Measurements from ENCODE around the gene NEDD4L.
"Not testable (repeated sequence)": the region's sequence is repeated elsewhere in the genome, so short reads cannot be mapped to it uniquely, and the experiment has no call there.

The NEDD4L gene

DNA sequence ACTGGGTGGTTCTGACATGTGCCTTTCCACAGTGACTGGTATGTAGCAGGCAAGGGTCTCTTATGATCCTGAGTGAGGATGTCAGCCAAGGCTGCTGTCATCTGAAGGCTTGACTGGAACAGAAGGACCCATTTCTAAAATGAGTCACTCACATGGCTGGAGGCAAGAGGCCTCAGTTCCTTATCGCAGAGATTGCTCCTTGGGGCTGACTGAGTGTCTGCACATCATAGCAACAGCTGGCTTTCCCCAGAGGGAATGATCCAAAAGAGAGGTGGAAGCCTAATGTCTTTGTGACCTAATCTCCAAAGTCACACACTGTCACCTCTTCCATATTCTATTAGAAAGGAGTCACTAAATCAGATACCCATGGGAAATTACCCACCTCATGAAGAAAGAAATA is 114.0 kb downstream of the NEDD4L start:
- no peak for DNase-seq

DNA sequence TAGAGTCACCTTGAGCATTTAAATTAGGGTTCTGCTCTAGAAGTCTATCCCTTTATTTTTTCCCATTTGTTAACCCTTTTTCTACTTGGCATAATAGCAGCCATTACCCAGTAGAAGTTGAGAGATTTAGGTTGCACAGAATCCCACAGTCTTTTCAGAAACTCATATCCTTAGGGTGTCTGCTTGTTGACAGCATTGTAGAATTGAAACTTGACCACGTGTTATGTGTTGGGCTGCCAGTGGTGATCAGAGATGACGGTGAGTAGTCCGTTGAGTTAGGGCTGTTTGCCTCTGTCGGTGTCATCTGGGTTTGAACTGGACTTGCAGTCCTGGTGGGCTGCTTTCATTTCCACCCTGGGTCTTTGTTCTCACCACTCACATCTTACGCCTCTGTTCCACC is 114.4 kb downstream of the NEDD4L start:
- no peak for DNase-seq

- peak; percentile 14 for DNase-seq
Observed at GRCh38 chr18:58161659-58162058, 117.6 kb downstream of the NEDD4L start.

DNA sequence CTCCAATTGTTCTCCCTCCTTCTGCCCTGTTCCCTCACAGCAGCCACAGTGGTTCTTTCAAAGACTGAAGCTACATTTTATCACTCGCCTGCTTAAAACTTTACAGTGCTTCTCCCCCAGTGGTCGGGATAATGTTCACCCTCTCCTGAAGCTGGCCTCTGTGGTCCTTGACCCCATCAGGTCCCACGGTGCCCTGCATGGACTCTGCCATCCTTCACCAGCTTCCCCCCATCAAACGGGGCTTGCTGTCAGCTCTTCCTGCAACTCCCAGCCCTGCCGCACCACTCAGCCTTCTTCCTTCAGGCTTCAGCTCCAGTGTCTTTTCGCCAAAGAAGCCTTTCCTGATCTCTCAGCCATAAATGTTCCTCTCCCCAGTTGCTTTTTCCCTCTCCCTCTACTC is 118.1 kb downstream of the NEDD4L start:
- no peak for DNase-seq

- no peak for DNase-seq
Observed at GRCh38 chr18:58163004-58163590, 119.1 kb downstream of the NEDD4L start.

DNA sequence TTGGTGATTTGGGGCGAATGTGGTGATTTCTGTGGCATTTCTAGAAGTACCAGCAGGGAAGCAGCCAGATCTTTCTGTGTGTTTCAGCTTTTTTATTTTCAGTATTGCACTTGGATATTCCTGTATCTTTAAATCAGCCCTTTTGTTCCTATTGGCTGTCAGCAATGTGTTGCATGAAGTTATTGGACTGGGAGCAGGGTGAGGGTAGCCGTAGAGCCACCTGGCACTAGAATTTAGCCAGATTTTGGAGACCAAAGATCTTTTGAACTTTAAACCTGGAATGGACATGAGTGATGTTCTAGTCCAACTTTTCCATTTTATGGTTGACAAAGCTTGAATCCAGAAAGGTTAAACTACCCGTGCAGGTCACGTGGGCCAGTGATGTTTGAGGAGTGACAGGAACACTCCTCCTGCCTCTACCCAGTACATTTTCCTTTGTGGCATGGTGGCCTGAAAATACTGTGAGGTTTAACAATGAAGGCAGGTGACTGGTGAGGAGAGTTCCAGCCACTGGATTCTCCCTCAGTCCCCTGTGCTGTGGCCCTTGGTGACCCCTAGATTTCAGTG is 122.3 kb downstream of the NEDD4L start:
- DNase-seq: no peak

GRCh38 chr18:58167073-58167472 is 123.0 kb downstream of the NEDD4L start:
- DNase-seq: no peak

DNA sequence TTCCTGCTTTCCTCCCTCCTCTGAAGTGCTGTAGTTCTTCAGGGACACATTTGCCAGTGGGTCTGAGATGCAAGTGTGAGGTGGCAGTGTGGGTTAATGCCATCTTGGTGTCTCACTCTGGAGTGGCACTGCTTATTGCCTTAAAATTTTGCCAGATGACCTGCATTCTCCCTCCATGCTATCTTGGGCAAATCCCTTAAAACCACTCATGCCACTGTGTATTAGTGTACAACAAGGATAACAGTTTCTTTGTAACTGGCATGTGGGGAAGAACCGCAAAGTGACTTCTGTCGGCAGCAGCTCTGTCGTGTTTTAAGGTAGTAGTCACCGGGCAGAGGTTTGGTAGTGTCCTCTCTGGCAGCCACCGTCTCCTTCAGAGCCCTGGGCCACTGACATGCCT is 124.2 kb downstream of the NEDD4L start:
- no peak for DNase-seq

DNA sequence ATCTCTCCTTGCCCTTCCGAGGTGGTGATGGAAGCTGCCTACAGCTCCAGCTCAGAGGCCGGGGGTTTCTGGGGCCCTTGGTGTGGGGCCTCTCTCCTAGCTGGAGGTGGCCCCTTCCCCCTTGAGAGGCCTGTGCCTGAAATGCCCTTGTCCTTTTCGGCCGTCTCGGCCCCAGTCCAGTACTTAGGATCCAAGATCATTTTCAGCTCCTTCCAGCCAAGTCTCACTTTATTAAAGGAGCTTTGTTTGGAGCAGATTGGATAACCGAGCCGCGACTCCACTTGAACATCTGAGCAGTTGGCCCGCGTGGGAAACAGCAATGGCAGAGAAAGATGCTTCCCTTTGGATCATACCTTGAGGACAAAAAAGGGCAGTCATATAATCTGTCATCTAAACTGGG is 125.0 kb downstream of the NEDD4L start:
- DNase-seq: no peak

DNA sequence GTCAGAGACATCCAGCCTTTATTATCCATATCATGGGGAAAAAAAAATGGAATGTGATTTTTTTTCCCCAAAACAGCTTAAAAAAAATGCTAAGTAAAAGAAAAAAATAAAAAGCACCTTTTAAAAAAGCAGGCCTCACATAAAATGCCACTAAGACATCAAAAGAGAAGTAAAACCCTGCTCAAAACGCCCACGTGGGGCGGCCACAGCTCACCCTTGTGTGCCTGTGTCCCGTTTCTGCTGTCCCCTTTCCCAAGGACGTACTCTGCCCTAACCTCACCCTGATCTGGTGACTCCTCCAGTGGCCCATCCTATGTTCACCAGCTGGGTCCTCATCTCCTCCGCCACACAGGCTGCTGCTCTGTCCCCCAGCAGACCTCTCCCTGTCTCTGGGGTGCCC is 125.4 kb downstream of the NEDD4L start:
- DNase-seq: no peak

DNA sequence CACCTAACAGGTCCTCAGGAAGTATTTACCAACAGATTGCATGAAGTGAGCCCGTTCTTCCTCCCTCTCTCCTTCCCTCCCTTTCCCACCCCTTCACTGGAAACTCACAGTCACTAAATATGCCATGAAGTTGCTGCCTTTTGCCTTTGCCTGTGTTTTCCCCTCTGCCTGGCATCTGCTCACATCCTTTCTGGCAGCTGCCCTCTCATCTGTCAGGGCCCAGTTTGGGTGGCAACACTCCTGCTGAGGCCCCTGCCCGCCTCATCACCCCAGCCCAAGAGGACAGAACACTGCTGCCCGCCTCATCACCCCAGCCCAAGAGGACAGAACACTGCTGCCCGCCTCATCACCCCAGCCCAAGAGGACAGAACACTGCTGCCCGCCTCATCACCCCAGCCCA is 126.0 kb downstream of the NEDD4L start:
- DNase-seq: not testable (repeated sequence)

GRCh38 chr18:58172031-58172430 is 128.0 kb downstream of the NEDD4L start:
- DNase-seq: no peak

DNA sequence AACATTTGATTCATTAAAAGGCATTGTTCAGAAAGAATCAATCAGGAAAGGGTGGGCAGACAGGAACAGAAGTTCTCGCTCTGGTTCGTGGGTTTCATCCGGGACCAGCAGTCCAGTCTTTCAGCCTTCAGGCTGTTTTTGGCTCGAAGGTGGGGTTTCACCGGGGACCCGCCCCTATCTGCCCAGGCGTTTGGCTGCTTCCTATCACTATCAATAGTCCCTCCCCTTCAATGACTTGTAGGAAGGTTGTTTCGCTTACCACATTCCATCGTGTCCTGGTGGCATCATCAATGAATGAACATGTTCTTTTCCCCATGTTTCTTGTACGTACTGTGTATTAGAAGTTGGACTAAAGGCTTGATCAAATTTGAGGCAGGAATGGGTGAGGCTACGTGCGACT is 130.3 kb downstream of the NEDD4L start:
- DNase-seq: no peak

DNA sequence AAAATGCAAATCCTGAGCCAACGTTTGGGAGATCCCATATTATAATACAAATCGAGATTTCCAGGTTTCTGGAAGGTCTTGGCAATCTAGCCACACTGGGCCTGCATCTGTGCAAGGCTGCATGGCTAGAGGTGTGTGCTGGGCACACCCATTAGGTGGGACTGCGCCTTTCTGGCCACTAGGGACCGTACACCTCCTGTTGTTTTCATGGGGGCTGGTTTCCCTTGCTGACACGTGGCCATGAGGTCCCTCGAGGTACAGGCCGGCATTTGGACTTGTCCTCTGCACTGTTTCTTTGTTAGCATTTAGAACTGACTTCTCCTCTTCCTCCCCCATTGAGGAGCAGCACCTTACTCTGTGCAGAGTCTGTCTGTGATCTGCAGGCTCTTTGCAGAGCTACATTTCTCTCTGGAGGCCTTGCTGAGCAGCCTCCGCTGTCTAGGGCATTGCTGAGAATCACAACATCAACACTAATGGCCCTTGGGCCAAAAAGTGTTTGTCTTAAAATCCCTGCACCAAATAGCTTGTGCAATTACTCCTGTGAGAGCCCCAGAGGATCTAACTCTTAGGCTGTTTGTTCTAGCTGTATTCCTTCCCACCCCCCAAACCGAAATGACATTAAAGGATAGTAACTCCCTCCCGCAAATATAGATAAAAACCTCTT is 131.2 kb downstream of the NEDD4L start:
- DNase-seq: no peak

DNA sequence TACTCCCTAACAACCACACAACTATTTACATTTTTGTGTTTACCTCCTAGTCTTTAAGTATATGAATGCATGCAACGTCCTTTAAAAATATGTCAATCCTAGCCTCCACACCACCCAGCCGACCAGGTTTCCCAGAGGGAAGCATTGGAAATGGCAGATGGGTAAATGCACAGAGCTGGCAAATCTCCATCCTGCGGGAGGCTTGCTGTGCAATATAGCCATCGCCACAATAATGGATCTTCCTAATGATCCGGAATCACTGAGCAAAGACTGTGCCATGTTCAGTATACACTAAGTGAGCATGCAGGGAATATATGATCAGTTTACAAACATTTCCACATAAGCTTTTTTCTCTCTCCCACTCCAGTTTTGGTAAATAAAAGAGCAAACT is 131.8 kb downstream of the NEDD4L start:
- DNase-seq: no peak

GRCh38 chr18:58177004-58177717 is 133.1 kb downstream of the NEDD4L start:
- peak; percentile 94 for DNase-seq

DNA sequence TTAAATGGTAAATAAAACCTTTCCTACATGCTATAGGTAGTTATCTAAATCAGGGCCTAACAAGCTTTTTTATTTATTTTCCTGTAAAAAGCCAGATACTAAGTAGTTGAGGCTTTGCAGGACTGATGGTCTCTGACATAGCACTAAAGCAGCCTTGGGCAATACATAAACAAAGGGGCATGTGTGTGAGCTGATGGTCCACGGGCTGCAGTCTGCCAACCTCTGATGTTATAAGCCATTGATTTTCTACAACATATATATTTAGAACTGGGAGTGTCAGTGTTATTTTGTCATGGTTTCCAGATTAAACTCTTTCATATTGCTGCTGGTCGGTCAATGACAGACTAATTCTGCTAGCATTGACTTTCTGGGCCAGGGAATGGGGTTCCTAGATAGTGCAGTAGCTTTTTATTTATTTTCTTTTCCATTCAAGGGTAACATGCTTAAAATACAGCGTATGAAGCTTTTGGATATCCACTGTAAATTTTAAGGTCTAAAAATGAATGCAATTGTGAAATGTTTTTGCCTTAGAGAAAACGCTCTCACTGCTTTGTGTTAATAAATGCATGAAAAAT is 134.0 kb downstream of the NEDD4L start:
- DNase-seq: no peak

DNA sequence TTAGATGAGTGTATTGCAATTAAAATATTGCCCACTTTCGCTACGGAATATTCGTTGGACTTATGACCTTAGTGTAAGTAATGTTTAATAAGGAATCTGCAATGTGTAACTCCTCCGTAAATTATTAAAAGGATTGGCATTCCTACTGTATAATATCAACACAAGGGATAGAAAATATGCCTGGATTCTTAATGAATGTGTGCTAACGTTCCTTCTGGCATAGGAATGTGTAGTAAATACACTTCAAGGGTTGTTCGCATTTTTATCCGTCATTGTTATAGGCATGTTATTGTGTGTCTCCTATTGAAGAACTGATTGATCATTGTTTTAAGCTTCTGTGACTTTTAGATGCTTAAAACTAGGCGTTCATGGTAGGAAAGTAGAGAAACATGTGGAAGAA is 134.5 kb downstream of the NEDD4L start:
- peak; percentile 73 for DNase-seq

GRCh38 chr18:58180172-58180571 is 136.1 kb downstream of the NEDD4L start:
- DNase-seq: no peak

- DNase-seq: peak; percentile 48
Observed at GRCh38 chr18:58180738-58181353, 136.8 kb downstream of the NEDD4L start.

- no peak for DNase-seq
Observed at GRCh38 chr18:58181988-58182387, 138.0 kb downstream of the NEDD4L start.

- no peak for DNase-seq
Observed at GRCh38 chr18:58183226-58183625, 139.2 kb downstream of the NEDD4L start.
